ENCODE results near the gene CFAP157. TPM values are rescaled to one million over a fixed set of nuclear protein-coding genes. Genes with fewer than 3 reads are reported as not detected.

Gene CFAP157
- total RNA-seq, 1 donor from 2014 or later, result not detected

DNA sequence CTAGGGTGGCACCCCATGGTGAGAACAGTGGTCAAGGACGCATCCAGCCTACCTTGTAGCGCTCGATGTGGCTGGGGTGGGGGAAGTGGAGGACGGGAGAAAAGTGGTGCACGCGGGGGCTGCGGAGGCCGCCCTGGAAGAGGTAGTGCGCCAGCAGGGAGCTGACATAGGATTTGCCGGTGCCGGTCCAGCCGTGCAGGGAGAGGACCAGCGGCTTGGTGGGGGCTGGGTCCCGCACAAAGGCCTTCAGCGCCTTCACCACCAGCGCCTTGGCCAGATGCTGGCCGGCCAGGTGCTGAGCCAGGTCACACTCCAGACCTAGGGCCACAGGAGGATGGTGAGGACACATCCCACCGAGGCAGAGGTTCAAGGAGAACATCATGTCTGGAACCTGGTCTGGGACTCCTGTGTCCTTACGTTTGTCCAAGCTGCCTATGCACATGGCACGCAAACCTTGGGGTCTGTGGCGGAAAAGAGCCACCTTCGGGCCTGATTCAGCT is 27.5 kb downstream of the CFAP157 start:
- ATAC-seq, result no peak
- DNase-seq (ENCODE audit: low spot score), result peak; percentile 55

DNA sequence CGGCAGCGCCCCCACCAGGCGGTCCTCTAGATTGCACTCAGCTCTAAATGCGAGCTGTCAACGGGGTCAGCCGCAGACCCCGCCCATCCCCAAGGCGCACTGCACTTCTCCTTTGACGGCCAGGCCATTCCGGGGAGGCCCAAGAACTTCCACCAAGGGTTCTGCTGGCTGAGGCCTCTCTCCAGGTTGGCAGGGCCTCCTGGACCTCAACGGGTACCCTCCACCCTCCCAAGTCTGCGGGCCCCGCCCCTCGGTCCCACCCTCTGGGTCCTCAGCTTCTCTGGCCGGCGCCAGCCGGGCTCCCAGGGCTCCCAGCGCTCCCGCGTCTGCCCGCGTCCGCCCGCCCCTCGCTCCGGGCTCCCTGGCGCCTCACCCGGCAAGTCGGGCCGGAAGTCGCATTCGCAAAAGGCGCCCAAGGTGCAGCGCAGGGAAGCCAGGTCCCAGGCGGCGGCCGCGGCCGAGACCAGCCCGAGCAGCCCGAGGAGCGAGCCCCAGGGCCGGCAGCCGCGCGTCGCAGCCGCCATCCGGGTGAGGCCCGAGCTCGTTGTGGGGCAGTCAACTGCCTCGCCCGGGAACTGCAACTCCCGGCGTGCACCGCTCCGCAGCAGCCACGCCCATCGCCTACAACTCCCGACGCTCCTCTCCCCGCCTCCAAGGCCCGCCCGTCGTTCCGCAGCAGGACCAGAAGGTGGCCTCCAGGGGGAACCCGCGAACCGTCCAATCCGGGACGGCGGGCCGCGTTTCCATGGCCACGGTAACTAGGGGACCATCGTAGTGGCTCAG is 28.1 kb downstream of the CFAP157 start, which contains the start of gene TOR2A:
Gene TOR2A (minus strand): TSS at position 548 of the 783 bp plus-strand sequence. CDS start 24 bp downstream, at position 524.
- peak; percentile 96 for ATAC-seq
- peak; percentile 97 for DNase-seq (ENCODE audit: low spot score)

DNA sequence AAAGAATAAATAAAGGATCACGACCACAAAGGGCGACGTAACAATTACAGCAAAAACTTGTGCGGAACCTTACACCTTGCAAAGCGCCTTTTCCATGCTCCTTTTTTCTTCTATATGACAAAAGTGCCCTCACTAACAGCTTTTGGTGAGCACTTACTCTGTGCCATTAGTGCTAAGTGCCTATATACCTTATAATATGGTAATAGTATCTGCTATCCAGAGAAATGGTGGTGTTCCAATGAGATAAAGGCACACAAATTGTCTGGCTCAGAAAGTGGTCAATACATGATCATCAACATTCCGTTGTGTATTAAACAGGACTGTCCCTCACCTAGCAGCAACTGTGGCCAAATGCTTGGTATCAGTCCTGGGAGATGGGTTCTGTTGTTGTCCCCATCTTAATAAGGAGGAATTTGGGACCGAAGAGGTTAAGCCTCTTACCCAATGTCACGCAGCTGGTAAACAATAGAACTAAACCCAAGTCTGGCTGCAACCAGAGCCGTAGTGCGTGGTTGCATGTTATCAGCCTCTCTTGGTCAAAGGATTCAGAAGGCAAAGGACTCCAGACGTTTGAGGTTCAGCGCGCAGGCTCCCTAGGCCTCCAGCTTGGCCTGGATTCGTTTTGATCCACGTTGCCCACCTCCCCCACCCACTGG is 28.9 kb downstream of the CFAP157 start:
- no peak for DNase-seq (ENCODE audit: low spot score)
- no peak for ATAC-seq

DNA sequence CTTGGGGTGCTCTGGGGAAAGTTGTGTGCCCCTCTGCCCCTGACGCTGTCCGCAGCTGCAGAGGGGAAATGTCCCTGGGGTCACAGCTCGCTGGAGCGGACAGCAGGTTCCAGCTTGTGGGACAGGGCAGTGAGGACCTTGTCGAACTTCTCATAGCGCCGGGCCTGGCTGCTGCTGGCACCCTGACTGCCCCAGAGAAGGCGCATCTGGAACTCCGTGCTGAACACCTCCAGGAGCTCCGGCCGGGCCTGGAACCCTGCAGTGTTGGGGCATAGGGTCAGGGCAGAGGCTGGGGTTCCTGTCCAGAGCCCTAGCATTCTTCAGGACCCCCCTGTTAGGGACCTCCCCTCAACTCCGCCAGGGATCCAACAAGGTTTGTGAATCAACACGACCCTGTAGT is 31.9 kb downstream of the CFAP157 start:
- no peak for ATAC-seq
- DNase-seq (ENCODE audit: low spot score), result no peak

DNA sequence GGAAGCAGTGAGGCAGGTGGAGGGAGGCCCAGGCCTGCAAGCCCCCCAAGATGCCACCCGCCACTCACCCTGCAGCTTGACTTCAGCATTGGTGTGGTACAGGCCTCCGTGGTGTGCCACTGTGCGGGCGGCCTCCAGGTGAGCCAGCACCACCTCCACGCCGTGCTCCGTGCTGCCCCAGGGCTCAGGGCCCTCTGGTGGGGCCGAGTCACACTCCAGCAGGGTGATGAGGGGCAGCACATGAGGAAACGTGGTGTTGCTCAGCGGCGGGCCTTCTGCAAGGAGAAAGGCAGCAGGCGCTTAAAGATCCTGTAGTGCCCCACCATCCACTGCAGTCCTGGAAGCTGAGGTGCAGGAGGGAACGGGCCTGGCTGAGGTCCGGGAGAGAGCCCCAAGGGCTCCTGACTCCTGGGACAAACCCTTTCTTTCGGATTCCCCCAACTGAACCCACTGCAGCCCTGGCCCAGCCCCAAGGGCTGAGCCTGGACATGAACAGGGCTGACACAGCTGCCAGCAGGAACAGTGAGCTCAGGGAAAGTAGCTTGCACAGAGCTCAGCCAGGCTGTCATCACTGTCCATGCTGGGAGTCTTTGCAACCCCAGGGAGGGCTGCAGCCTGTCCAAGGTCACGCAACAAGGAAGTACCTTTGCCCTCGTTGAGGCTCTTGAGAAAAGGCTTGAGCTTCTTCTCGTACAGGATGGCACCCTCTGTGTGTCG is 33.0 kb downstream of the CFAP157 start:
- ATAC-seq, result no peak
- DNase-seq (ENCODE audit: low spot score), result no peak

DNA sequence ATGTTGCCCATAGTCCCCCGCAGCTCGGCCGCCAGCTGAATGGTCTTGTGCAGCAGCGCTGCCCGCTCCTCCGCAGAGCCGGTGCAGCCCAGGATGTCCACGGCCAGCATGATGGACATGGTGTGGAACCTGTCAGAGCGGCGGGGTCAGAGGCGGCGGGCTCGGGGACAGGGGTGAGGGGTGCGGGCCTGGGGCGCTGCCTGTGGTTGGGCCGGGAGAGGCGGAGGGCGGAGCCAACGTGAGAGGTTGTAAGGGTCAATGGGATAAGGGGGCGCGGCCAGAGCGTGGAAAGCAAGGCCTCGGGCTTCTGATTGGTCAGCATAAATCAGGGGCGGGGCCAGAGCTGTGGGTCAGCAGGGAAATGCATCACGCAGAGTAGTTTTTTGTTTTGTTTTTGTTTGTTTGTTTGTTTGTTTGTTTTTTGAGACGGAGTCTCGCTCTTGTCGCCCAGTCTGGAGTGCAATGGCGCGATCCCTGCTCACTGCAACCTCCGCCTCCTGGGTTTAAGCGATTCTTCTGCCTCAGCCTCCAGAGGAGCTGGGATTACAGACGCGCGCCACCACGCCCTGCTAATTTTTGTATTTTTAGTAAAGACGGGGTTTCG is 35.1 kb downstream of the CFAP157 start:
- DNase-seq (ENCODE audit: low spot score) (no peak), ATAC-seq (peak; percentile 62)

DNA sequence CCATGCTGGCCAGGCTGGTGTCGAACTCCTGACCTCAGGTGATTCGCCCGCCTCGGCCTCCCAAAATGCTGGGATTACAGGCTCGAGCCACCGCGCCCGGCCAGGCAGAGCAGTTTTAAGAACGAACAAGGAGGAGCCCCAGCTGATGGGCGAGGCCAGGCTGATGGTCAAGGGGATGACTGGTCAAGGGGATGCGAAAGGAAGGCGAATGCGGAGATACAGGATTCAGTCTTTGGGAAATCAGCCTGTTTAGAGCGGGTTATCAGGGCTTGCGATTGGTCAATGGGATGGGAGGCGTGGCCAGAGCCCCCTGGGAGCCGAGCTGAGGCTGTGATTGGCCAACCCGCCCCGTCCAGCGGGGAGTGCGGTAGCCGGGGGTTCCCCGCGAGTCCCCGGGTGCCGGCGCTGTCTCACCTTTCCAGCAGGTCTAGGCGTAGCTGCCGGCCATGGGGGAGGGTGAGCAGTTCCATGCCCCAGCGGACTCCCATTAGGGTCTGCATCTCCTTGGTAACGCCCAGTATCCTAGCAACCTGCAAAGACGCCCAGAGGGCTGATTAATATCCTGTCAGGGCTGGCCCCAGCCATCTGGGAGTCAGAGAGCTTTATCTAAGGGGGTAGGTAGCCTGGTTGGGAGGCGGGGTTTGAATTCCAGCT is 35.8 kb downstream of the CFAP157 start:
- ATAC-seq (no peak), DNase-seq (ENCODE audit: low spot score) (no peak)

DNA sequence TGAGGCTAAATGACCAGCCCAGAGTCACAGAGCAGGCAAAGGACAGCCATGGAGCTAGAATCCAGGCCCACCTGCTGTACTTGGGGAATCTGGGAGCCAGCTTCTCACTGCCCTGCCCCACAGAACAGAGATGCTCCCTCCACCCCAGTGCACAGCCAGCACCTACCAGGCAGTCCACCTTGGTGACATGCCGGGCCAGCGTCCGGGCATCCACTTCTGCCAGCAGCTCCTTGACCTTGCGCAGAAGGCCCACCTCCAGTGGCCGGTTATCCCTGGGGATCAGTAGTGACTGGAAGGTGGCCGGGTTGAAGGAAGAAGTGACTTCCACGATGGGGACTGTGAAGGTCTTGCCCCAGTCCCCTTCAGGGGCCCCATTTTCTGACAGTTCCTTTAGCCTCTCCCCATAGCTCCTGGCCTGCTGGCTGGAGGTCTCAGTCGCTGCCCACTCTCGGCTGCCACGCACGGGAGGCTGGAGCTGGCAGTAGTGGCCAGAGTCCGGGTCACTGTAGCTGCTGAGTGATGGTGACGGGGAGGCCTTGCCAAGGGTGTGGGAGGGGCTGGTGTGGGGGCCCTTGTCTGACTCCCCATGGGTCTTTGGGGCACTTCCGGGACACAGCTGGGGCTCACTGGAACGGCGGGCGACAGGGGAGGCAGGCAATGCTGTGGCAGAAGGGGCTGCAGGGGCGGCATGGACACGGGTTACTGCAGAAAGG is 37.8 kb downstream of the CFAP157 start:
- DNase-seq (ENCODE audit: low spot score) (no peak), ATAC-seq (no peak)

DNA sequence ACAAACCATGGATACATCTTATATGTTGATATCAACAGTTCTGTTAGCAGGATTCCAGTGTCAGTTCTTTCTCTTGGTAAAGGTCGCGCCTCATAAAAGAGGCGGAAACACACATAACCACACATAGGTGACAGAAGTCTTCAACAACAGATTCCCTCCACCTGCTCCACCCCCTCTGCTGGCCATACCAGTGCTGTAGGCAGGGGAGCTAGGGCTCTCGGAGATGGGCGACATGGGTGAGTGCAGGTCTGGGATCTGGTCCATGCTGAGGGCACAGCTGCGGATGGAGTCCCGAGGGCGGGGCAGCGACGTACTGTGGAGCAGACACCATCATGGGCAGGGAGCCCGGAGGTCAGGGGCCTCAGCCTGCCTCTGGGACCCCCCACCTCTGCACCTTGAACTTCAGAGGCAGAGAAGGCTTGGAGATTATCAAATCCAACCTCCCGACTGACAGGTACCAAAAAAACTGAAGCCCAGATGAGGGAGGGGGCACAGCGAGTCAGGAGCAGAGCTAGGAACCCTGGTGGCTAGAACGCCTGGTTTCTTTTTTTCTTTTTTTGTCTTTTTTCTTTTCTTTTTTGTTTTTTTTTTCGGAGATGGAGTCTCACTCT is 40.3 kb downstream of the CFAP157 start:
- no peak for DNase-seq (ENCODE audit: low spot score)

DNA sequence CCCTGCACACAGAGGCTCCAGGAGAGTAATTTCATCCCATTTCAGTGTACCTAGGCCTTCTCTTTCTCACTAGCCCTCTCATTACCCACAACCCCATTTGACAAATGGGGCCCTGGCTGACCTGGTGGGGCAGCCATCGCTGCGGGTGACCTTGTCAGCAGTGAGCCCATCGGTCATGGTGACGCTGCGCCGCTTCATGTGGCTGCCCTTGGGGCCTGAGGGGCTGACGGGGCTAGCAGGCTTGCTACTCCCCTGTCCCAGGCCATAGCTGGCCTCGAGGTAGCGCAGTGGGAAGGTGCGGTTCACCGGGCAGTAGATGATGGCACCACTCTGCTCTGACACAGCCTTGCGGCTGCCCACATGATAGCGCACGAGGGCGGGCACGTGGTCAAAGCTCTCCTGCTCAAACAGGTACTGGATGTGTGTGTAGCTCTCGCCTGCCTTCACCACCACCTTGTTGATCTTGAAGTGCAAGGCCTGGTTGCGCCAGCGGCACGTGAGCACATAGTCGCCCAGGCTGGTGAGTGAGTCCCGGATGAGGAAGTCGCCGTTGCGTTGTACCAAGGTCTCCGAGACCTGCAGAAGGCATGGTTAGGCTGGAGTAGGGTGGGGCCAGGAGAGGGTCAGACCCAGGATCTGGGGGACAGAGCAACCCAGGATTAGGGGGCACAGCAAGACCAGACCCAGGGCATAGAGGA is 42.5 kb downstream of the CFAP157 start:
- ATAC-seq, result no peak
- no peak for DNase-seq (ENCODE audit: low spot score)

More for the DNA sequence above, 40.3 kb downstream of the CFAP157 start:
- ATAC-seq, result no peak

DNA sequence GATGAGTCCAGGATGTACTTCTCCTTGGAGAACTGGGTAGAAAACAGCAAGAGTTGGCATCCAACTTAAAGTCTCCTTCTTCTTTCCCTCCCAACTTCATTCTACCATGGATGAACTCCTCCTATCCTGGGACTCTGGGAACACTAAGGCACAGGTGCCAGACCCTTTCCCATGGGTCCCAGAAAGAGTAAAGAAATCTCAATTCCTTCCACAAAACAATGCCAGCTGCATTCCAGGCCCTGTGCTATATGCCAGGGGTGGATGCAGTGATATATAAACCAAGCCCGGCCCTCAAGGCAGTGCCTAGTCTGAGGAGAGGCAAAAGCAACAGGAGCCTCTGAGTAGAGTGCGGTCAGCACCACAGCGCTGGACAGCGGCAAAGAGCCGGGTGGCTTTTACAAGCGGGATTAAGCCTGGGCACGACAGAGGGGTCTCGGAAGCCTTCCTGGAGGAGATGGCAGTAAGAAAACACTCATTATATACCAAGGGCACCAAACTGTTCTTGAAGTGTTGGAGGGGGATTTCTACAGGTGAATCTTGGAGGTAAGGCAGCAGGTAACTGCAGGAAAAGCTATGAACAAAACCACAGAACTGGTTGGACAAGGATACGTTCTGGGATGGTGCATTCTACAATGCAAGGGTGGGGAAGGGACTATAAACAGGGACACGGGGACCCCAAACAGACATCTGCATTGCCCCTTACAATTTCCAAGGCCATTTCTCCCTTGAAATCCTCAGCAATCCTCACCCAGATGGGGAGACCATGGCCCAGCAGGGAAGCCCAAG is 44.7 kb downstream of the CFAP157 start:
- DNase-seq (ENCODE audit: low spot score) (no peak), ATAC-seq (peak; percentile 64)

DNA sequence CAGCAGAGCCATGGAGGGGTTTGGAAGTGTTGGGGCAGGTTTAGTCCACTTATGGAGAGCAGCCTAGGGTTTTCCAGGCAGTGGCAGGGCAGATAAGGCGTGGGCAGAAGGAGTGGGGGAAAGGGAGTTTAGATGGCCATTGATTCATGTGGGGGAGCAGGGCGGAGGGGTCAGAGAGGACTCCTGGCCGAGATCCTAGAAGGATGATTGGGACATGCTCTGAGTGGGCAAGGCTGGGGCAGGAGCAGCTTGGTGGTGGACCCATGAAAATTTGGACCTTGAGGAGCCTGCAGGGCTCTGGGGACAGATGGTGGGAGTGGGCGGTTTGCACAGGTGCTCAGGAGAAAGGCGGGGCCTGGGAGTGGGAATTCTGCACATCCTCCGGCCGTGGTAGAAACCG is 46.4 kb downstream of the CFAP157 start:
- DNase-seq (ENCODE audit: low spot score) (no peak), ATAC-seq (no peak)

DNA sequence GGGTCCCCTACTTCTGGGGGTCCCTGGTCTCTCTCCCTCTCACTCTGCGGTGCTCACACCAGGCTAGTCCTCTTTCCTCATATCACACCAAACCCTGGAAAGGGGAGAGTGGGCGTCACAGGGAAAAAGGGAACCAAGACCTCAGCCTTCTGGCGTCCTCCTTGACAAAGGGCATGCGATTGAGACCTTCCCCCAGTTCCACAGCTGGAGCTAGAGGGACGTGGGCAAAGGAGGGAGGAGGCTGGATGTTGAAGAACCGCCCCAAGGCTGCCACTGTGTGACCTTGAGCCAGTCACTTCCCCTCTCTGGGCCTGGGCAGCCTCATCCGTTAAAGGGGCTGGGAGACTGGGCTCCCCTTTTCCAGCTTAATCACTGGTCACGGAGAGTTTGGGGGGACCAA is 46.8 kb downstream of the CFAP157 start:
- DNase-seq (ENCODE audit: low spot score) (no peak), ATAC-seq (no peak)

DNA sequence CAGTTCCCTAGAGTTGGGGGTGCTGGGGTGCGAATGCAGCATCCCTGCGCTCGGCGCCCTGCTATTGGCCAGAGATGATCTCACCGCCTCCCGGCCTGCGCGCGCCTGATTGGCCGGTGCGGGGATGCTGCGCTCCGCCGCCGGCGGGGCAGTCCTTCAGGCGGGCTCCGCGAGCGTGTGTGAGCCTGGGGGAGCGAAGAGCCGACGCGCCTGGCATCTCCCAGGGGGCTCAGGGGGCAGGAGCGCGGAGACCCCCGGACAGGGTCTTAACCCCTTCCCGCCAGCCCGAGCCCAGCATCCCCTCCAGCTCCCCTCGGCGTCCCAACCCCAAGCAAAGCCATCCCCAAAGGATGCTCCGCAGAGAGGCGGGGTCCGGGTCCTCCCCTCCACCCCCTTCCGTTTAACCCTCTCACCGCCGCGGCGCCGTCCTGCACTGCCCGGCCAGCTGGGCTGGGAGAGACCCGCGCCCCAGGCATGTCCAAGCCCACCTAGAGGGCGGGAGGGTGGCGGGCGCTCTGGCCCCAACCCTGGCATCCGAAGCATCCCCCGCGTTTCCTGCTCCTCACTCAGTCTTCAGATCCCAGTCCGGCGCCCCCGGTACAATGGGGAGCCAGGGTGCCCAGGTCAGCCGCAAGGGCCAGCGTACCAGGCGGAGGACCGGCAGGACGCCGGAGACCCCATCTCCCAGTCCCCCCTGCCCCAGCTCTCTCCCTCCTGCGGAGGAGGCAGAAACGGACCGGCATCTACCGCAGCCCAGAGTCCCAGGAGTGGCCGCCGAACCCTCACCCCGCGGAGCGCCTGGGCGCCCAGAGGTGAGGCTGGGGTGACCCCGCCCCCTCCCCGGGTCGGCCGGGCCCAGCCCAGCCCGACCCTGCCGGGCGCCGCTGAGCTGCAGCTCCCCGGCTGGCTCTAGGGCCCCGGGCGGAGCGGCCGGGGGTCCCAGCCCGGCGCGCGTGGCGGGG is 47.6 kb downstream of the CFAP157 start:
- no peak for ATAC-seq
- DNase-seq (ENCODE audit: low spot score), result no peak

DNA sequence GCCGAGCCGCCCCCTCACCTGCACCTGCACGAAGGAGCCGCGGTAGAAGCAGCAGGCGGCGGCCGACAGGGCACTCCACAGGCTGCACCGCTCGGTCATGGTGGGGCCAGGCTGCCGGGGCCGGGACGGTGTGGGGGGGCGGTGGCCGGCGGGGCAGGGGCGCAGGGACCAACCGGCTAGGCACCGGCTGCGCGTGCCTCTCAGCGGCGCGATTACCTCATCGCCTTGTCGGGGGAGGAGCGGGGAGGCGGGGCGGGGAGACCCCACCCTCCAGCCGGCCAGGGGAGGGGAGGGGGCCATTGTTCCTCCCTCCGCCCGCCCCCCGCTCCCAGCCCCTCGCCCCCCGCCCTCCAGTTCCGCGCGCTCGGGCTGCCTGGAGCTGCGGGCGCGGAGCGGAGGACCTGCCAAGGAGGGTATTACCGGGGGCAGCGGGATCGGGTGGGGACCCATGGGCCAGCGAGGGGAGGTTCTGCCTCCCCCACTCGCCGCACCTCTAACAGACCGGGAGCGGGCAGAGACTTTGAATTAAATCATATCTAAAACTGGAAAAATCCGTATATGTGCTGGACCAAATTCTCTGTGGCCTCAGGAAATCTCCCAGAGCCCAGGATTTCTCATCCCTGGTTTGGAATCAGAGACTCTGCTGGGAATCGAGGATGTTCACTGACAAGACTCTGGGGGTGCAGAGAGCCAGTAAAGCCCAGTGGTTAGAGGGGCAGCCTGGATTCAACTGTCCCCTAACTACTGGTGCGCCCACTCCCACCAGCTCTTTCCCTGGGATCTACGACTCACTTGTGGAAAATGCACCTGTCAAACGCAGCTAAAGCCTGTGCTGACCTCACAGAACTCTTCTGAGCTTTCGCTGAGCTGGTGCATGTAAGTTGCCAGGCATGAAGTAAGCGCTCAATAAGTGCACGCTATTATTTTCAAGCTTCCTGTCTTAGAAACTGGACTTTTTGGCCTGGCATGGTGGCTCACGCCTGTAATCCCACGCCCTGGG is 48.6 kb downstream of the CFAP157 start:
- DNase-seq (ENCODE audit: low spot score), result no peak
- no peak for ATAC-seq

DNA sequence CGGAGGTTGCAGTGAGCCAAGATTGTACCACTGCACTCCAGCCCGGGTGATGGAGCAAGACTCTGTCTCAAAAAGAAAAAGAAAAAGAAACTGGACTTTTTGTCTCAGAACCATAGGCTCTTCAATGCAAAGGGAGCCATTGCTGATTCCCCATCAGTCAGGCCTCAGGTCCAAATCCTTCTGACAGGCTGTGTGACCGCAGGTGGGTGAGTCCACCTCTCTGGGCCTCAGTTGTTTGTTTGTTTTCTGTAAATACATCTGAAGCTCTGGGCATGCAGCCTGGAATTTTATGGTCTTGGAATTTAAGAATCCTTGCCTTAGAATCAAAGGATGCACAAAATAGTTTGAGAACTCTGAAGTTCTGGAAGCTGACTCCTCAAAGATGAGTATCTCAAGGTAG is 49.4 kb downstream of the CFAP157 start:
- no peak for DNase-seq (ENCODE audit: low spot score)
- no peak for ATAC-seq

Measured in left lobe of liver (tissue), 2 donors.